Neutrophil (primary cell): ENCODE measurements around the gene MEP1B.

Experiments
- H3K27ac ChIP-seq: fragments of 200-600 bp; sonication (generic); 2 replicates; pipeline ENCODE4 v1.5.1; 2016; ENCODE audit warnings: mild to moderate bottlenecking, moderate library complexity
- H3K27me3 ChIP-seq: fragments of 200-600 bp; sonication (generic); 2 replicates; pipeline ENCODE4 v1.6.0; 2016; ENCODE audit warnings: mild to moderate bottlenecking
- H3K36me3 ChIP-seq: fragments of 200-600 bp; sonication (generic); 2 replicates; pipeline ENCODE4 v1.5.1; 2017
- H3K4me1 ChIP-seq, 2 experiments: fragments of 200-600 bp in 1 of 2; sonication (generic) in 1 of 2; 1 replicate in 1 of 2; 2 replicates in 1 of 2; pipeline versions ENCODE4 v1.5.1 to v1.6.1; 2013 to 2016; ENCODE audit warnings: low read depth in 1 of 2, low read length in 1 of 2, mild to moderate bottlenecking in 1 of 2, moderate library complexity in 1 of 2; ENCODE audit not compliant: control insufficient read depth in 1 of 2, insufficient read depth in 1 of 2
- H3K4me3 ChIP-seq, 2 experiments: fragments of 200-600 bp in 1 of 2; sonication (generic) in 1 of 2; 1 replicate in 1 of 2; 2 replicates in 1 of 2; pipeline ENCODE4 v1.5.1; 2013 to 2016; ENCODE audit warnings: low read depth in 1 of 2, low read length in 1 of 2, mild to moderate bottlenecking in 1 of 2, moderate library complexity in 1 of 2
- H3K9me3 ChIP-seq: fragments of 200-600 bp; sonication (generic); 2 replicates; pipeline ENCODE4 v1.5.1; 2016
- TF ChIP-seq, protein P1 (sequence below): fragments of 200-600 bp; sonication (generic); IDR thresholded peaks from 2 replicates; pipeline ENCODE4 v1.5.1; 2016; ENCODE audit warnings: antibody characterized with exemption

MEP1B gene

DNA sequence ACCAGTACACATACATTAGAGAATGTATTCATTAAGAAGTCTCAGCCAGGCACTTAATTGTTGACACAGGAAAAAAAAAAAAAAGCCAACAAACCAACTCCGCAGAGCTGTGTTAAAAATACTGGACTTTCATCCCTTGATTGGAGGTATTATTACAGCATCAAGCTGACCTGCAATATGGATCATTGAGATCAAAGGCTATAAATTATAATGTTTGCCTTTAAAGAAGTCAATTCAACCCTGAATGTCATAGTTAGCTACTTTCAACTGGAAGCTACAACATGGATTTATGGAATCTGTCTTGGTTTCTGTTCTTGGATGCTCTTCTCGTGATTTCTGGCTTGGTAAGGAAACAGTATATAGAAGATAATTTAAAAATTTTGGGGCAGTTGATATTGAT is at the start of gene MEP1B:
Gene MEP1B, plus strand, starts transcription at position 250 of the 400 bp plus-strand sequence. Its CDS starts 32 bp downstream, at position 282.
- Histone ChIP-seq H3K27ac (no peak within 1 kb of the TSS), H3K9me3 (no peaks in the 10 kb centered on the region), H3K4me1 (no peaks in the 10 kb centered on the region), H3K27me3 (no peaks in the 10 kb centered on the region), H3K36me3 (no peaks in the 10 kb centered on the region), H3K4me3 (no peak within 1 kb of the TSS)
- TF ChIP-seq, protein P1, sequence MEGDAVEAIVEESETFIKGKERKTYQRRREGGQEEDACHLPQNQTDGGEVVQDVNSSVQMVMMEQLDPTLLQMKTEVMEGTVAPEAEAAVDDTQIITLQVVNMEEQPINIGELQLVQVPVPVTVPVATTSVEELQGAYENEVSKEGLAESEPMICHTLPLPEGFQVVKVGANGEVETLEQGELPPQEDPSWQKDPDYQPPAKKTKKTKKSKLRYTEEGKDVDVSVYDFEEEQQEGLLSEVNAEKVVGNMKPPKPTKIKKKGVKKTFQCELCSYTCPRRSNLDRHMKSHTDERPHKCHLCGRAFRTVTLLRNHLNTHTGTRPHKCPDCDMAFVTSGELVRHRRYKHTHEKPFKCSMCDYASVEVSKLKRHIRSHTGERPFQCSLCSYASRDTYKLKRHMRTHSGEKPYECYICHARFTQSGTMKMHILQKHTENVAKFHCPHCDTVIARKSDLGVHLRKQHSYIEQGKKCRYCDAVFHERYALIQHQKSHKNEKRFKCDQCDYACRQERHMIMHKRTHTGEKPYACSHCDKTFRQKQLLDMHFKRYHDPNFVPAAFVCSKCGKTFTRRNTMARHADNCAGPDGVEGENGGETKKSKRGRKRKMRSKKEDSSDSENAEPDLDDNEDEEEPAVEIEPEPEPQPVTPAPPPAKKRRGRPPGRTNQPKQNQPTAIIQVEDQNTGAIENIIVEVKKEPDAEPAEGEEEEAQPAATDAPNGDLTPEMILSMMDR: no peak

DNA sequence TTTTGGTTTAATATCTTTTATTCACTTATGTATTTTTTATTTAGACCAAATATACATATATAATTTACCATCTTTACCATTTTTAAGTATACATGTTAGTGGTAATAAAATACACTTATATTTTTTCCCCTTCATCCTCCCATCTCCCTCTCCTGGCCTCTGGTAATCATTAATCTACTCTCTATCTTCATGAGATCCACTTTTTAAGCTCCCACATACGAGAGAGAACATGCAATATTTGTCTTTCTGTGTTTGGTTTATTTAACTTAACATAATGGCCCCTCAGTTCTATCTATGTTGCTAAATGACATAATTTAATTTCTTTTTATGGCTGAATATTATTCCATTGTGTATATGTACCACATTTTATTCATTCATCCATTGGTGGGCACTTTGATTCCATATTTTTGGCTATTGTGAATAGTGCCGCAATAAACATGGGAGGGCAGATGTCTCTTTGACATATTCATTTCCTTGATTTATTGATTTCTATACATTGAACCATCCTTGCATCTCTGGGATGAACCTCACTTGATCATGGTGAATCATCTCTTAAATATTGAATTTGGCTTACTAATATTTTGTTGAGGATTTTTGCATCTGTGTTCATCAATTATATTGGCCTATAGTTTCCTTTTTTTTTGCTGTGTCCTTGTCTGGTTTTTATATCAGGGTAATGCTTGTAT is 41.5 kb upstream of the MEP1B start:
- H3K4me3 ChIP-seq: no peak overlapping the region
- TF ChIP-seq, protein P1: no peak
- H3K36me3 ChIP-seq: no peaks in the 10 kb centered on the region
- no peak overlapping the region for H3K27ac ChIP-seq
- no peaks in the 10 kb centered on the region for H3K9me3 ChIP-seq
- no peaks in the 10 kb centered on the region for H3K27me3 ChIP-seq
- no peaks in the 10 kb centered on the region for H3K4me1 ChIP-seq

DNA sequence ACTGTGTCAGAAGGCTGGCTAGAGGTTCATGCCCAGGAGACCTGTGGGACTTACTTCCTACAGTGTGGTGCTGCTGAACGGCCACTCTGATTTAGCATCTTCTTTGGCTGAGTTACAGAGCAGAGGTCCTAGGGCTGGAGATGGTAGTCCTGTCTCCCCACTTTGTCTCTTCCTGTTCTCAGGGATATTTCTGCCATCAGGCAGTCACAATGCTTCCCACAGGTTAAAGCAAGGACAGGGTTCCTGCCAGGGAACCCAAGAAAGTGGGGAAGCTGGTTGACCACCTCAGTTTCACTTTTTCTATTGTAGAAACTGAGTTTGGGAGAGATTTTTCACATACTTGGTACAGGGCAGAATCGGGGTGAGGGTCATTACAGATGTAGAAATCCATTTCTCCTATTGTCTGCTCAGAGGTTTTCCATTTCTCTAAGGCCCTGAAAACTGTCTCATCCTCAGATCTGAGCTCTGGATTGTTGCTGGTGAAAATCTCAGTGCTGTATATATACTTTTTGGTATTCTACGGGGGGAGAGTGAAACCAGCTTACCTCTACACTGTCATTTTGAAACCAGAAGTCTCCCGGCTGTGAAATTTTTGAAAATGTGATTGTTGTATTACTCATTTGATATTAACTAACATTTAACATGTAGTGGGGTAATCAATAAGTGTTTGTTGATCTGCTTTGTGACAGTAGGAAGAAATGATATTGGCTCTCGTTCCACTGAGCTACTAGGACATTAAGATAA is 37.0 kb upstream of the MEP1B start:
- H3K27ac ChIP-seq: no peak overlapping the region
- H3K4me3 ChIP-seq: no peak overlapping the region
- no peaks in the 10 kb centered on the region for H3K27me3 ChIP-seq
- H3K36me3 ChIP-seq: no peaks in the 10 kb centered on the region
- H3K4me1 ChIP-seq: peaks cover 3 to 8% of the 10 kb centered on the region in 2 experiments
- TF ChIP-seq, protein P1: no peak
- no peaks in the 10 kb centered on the region for H3K9me3 ChIP-seq

DNA sequence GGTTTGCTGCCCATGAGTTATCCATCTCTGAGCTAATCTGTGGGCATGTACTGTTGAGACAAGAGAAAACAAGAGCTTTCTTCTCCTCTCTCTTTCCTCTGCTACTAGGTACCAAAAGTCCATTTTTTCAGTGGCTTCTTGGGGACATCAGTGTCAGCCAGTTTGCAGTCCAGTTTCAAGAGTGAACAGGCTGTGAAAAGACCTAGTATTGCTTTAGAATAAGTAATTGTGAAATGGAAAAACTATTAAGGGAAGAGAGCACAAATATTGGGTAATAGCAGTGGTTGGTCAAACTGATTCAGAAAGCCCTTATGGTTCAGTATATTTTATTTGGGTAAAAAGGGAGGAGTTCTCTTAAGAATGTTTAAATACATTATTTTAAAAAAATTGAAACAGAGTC is 33.0 kb upstream of the MEP1B start:
- Histone ChIP-seq H3K36me3 (no peaks in the 10 kb centered on the region), H3K27me3 (peaks cover 11% of the 10 kb centered on the region), H3K9me3 (no peaks in the 10 kb centered on the region), H3K4me1 (peaks cover 9 to 13% of the 10 kb centered on the region in 2 experiments), H3K4me3 (no peak overlapping the region), H3K27ac (no peak overlapping the region)
- TF ChIP-seq, protein P1: no peak

DNA sequence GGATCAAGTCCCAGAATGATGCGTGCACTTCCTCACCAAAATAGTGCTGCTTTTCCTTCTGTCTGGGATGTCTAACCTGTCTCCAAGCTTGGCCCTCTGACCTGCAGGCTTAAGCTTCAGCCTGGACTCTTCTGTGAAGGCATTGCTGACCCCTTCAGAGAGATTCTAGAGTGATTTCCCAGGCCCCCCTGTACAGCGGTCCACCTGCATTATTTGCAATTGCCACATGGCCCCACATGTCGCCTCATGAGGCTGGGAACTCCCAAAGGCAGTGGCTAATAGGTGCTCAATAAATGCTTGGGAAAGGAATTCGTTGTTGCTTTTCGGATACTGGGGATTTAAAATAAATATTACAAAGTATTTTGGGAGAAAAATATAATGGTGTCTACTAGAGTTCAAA is 32.3 kb upstream of the MEP1B start:
- no peaks in the 10 kb centered on the region for H3K36me3 ChIP-seq
- H3K4me3 ChIP-seq: no peak overlapping the region
- H3K27me3 ChIP-seq: peaks cover 11% of the 10 kb centered on the region
- TF ChIP-seq, protein P1: no peak
- no peak overlapping the region for H3K27ac ChIP-seq
- H3K9me3 ChIP-seq: no peaks in the 10 kb centered on the region
- peaks cover 9 to 13% of the 10 kb centered on the region in 2 experiments for H3K4me1 ChIP-seq
